ENCODE measurements around the gene FREM2.

Gene FREM2

DNA sequence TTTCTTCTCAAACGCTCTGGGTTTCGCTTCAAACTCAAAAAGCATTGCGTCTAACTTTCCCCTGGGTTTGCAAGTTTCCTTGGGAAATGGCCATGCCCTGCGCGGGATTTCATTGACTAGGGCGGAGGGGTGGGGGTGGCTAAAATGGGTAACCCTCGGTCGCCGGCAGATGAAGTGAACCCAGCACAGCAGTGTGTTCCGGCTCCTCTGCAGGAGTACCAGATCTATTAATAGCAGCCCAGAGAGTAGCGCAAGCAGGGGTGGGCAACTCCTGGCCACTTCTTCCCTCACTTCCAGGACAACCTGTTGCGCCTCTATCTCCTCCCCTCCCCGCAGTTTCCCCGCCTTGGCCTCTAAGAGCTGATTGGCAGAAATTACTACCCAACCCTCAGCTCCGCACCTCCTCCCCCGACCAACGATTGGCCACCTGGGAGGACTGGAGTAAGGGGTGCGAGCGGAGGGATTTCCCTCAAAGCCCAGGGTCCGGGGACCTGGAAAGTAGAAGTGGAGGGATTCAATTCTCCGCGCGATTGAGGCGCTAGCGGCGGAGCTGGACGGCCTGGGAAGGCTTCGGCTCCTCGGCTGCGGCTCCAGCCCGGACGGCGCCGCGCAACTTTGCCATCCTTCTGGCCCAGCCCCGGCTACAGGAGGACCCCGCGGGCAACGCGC is at the start of gene FREM2:
FREM2 (plus strand) TSS at position 501 of the 669 bp plus-strand sequence. CDS start 268 bp downstream, outside the sequence.
- DNase-seq (ENCODE audit: low read depth): no peak

DNA sequence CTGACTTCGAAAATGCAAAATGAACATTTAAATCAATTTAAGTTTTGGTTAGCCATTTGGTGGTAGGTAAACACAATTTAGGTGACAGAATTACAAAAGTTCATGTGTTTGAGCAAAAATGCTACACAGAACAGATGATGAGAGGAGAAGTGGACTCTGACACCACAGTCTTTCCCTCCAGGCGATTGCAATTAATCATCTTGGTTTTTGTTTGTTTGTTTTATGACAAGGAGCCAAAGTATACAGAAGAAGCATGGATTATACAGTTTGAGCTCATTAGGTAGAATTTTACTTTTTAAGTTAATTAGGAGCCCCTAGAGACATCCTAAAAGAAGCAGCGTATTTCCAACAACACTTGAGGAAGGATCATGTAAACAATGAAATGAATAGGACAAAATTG is 49.3 kb upstream of the FREM2 start:
- no peak for DNase-seq (ENCODE audit: low read depth)

GRCh38 chr13:38641164-38641948 is 45.5 kb upstream of the FREM2 start:
- DNase-seq (ENCODE audit: low read depth): no peak

DNA sequence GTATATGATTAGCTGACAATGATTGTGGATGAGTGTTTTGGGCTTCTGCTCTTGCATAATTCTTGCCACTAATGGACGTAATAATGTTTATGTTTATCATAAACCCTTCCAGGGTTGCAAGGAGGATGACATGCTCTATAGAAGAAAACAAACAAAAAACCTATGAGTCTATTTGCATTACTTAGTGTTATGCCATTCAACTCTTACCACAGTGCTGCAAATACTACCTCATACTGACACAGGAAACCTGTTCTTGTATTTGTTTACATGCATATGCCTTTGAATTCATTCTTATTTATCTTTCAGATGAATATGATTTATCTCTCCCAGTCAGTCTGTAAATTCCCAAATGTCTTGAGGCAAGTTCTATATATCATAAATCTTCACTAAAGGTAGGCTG is 39.6 kb upstream of the FREM2 start:
- no peak for DNase-seq (ENCODE audit: low read depth)

GRCh38 chr13:38648912-38649311 is 38.0 kb upstream of the FREM2 start:
- DNase-seq (ENCODE audit: low read depth): no peak

DNA sequence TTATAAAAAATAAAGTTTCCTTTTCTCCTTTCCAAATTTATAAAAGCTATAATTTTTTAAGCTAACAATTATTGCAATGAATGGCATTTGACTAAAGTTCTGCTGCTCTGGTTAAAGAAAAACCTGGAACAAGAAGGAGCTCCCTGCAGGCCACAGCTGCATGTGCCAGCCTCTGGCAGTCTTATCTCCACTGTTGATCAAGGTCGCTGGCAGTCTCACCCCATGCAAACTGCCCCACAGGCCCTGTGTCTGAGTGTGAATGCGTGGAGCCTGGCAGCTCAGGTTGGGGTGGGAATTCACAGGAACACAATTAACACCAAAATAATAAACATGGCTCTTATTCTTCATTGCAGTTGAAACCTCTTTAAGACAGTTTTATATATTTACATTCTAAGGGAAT is 30.2 kb upstream of the FREM2 start:
- DNase-seq (ENCODE audit: low read depth): no peak

GRCh38 chr13:38657191-38657590 is 29.7 kb upstream of the FREM2 start:
- no peak for DNase-seq (ENCODE audit: low read depth)

DNA sequence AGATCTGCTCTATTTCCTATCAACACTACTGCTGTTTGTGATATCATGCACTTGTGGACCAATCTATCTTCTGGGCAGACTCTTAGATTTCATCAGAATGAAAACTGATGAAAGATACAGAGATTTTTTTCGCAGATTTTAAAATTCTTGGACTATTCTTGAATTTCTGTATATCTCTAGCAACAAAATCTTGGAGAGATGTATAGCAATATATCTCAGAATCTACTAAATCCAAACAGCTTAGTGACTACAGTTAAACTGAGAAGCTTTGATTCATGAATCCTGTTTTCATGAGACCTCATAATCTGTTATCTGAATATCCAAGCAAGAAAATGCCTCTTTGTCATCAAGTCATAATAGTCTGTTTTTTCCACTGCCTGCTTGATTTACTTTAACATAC is 28.0 kb upstream of the FREM2 start:
- DNase-seq (ENCODE audit: low read depth): no peak

DNA sequence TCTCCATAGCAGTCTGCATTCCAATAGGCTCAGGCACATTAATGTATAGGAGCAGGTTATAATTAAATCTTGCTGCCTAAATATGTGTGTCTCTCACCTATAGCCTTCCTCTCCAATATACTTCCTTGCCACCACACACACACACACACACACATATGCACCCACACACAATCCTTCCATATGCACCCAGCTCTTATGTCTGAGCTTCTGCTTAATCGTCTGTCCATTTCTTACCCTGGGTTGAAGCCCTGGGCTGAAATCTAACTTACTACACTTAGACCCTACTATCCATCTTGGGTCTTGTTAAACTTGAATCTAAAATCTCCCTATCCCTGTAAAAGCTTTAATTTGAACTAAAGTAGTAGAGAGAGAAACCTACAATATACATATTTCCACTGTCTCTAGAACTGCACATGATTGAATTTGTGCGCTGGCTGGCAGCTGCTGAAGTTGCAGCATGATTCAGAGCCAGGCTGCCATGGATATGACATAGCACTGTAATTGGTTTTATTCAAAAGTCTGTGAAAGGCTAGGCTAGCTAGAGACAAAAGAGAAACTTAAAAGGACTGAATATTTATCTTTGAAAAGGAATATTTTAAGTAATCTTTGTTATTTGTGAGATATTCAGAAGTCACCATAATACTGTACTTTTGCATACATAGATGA is 25.7 kb upstream of the FREM2 start:
- DNase-seq (ENCODE audit: low read depth): no peak

- no peak for DNase-seq (ENCODE audit: low read depth)
These were observed 24.5 kb upstream of the FREM2 start for GRCh38 chr13:38662362-38662761.

- DNase-seq (ENCODE audit: low read depth): no peak
These were observed 22.0 kb upstream of the FREM2 start for GRCh38 chr13:38664906-38665305.

GRCh38 chr13:38667526-38668109 is 19.3 kb upstream of the FREM2 start:
- no peak for DNase-seq (ENCODE audit: low read depth)

GRCh38 chr13:38669234-38669964 is 17.5 kb upstream of the FREM2 start:
- DNase-seq (ENCODE audit: low read depth): no peak

- no peak for DNase-seq (ENCODE audit: low read depth)
These were observed 16.2 kb upstream of the FREM2 start for GRCh38 chr13:38670627-38671026.

GRCh38 chr13:38671980-38672379 is 14.9 kb upstream of the FREM2 start:
- no peak for DNase-seq (ENCODE audit: low read depth)

- DNase-seq (ENCODE audit: low read depth): no peak
These were observed 12.7 kb upstream of the FREM2 start for GRCh38 chr13:38674208-38674607.

DNA sequence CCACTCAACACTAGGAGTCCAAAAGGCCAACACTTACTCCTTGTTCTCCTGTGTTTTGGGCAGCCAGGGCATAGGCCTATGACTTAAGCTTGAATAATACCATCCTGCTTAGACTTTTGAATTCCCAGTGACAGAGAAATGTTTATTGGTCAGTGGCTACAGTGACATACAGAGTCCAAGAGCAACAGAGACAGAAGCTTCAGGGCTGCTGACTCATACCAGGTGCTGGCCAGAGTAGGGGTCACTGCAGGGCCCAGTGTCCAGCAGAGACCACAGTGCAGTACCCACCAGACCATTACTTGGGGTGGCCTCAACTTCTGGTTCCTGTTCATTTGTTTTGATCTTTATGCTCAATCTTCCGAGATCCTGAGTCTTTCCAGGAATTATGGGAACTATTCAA is 6.0 kb upstream of the FREM2 start:
- no peak for DNase-seq (ENCODE audit: low read depth)

- no peak for DNase-seq (ENCODE audit: low read depth)
These were observed 2.2 kb upstream of the FREM2 start for GRCh38 chr13:38684714-38685113.

DNA sequence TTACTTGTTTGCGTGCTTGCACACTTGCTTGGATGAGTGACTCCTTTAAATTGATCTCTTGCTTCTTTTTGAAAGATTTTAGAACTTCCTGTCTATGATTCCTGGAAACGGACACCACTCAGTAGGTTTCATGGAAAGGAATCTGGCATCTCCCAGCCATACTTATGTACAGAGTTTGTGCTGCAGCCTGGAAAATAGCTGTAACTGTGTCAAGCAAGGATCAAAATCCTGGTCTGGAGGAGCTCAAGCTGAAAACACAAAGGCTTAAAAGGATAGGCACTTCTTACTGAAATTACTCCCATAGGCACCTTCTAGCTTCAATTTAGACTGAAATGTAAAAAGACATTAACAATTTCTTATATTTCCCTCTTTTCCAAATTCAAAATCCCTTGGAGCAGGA is 1.4 kb upstream of the FREM2 start:
- DNase-seq (ENCODE audit: low read depth): no peak

- DNase-seq (ENCODE audit: low read depth): no peak
These were observed 802 bp upstream of the FREM2 start for GRCh38 chr13:38685974-38686576.
